Liver (tissue), 3 donors: ENCODE measurements around the gene DIP2B.

Source experiments
- CTCF ChIP-seq: fragments of 150-350 bp; IDR thresholded peaks from 2 replicates; pipeline ENCODE4 v1.5.1; 2017; ENCODE audit warnings: improper control_type of control experiment, low read depth, low read length; ENCODE audit not compliant: missing input control
- EGR1 ChIP-seq, 2 donors: IDR thresholded peaks; 2 replicates each; pipeline ENCODE4 v1.6.1; 2016 to 2018; ENCODE audit warnings: antibody characterized with exemption in 2 of 2, low read depth in 2 of 2
- HNF4G ChIP-seq: IDR thresholded peaks from 2 replicates; pipeline ENCODE4 v1.6.1; 2016; ENCODE audit warnings: antibody characterized with exemption
- JUND ChIP-seq, 2 donors: IDR thresholded peaks; 2 replicates each; pipeline ENCODE4 v1.6.1; 2016; ENCODE audit warnings: antibody characterized with exemption in 2 of 2
- MAX ChIP-seq: IDR thresholded peaks from 2 replicates; pipeline ENCODE4 v1.6.1; 2016; ENCODE audit warnings: antibody characterized with exemption
- REST ChIP-seq: IDR thresholded peaks from 2 replicates; pipeline ENCODE4 v1.6.1; 2016; ENCODE audit warnings: antibody characterized with exemption, mild to moderate bottlenecking
- RXRA ChIP-seq, 2 donors: IDR thresholded peaks; 2 replicates each; pipeline ENCODE4 v1.6.1; 2017 to 2018; ENCODE audit warnings: antibody characterized with exemption in 2 of 2, mild to moderate bottlenecking in 1 of 2
- TAF1 ChIP-seq: conservative IDR thresholded peaks from 2 replicates; pipeline ENCODE4 v1.6.1; 2016; ENCODE audit warnings: antibody characterized with exemption, mild to moderate bottlenecking
- donor health status: healthy.
- donor health status: healthy.

- TF ChIP-seq EGR1 (IDR thresholded peaks at IDR 0.05; ENCODE audit: low read depth in 2 of 2) (no peak), MAX (no peak), RXRA (IDR thresholded peaks at IDR 0.05) (no peak), CTCF (peak; percentile 57), HNF4G (no peak), REST (no peak), JUND (IDR thresholded peaks at IDR 0.05) (no peak), TAF1 (no peak)
Measured at GRCh38 chr12:50765095-50765911, 260.5 kb downstream of the DIP2B start.
